GM18858 (cell line): ENCODE measurements around the gene ALPI.

Experiments used
- ATAC-seq: cut with Tn5 transposase; IDR thresholded peaks from one replicate; pipeline ENCODE4 v1.9.1; 2021; ENCODE audit not compliant: unreplicated experiment

ALPI gene

GRCh38 chr2:232495292-232495691 is 39.3 kb downstream of the ALPI start:
- ATAC-seq: no peak

DNA sequence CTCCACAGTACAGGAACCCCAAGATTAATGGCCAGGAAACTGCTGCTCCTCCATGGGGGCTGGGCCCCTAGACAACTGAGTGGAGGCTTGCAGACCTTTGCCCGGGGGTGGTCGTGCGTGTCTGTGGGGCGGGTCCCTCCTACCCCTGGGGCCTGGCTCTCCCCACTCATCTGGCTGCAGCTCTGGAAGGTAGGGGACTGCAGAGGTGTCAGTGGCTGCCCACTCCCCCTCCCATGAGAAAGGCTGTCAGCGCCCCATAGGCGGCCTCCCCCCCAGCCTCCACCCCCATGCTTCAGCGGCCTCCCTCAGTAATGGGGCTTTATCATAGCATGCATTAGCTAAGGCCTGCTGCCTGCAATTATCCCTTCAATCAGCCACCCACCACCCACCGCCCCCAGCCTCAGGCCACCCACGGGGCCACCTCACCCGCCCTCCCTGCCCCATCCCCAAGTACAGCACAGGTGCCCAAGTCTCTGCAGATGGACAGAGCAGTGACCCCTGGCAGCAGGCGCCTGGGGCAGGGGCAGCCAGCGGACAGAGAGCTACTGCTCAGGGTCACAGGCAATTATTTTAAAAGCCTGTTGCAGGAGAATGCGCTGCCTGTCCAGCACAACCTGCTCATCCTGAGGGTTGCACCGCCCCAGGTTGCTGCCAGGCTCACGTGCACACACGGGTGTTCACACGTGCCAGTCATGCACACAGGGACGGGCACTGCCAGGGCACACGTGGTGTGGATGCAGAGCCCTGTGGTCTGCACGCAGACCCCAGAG is 40.7 kb downstream of the ALPI start:
- no peak for ATAC-seq

- no peak for ATAC-seq
These were observed 41.4 kb downstream of the ALPI start for GRCh38 chr2:232497348-232497747.

DNA sequence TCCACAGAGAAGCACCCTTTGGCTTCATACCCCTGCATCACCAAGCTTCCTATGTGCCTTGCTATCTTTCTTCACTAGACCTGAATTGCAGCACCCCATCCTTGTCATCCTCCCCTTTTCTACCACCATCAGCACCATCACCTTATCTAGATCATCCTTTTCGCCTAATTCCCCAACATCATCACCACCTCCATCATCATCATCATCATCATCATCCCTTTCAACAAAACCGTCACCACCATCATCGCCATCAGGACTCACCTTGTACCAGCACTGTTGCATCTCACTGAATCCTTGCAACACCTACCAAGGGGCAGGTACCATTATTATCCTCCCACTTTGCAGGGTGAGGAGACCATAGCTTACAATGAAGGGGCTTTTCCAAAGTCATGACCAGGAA is 42.5 kb downstream of the ALPI start:
- no peak for ATAC-seq

GRCh38 chr2:232501331-232501771 is 45.4 kb downstream of the ALPI start:
- ATAC-seq: no peak

GRCh38 chr2:232501794-232502390 is 45.9 kb downstream of the ALPI start:
- ATAC-seq: no peak

- no peak for ATAC-seq
These were observed 46.6 kb downstream of the ALPI start for GRCh38 chr2:232502511-232502910.

- ATAC-seq: no peak
These were observed 47.2 kb downstream of the ALPI start for GRCh38 chr2:232502911-232503808.

- no peak for ATAC-seq
These were observed 47.9 kb downstream of the ALPI start for GRCh38 chr2:232503809-232504323.

GRCh38 chr2:232504438-232504837 is 48.5 kb downstream of the ALPI start:
- ATAC-seq: no peak

DNA sequence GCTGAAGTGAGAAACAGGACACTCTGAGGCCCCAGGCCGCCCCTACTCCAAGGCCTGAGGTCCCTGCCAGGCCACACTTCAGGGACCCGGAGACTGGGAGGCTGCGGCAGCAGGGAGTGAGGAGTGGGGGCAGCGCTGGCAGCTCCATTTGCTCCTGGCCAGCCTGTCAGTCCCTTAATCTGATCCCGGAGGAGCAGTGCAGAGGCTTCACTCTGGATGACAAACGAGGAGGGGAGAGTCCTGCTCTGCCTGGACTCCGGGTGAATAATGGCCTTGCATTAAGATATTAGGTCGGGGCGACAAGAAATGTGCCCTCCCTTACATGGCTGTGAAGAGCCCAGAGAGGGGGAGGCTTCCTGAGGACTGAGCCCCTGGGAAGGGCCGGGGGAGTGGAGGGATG is 49.9 kb downstream of the ALPI start:
- ATAC-seq: no peak

DNA sequence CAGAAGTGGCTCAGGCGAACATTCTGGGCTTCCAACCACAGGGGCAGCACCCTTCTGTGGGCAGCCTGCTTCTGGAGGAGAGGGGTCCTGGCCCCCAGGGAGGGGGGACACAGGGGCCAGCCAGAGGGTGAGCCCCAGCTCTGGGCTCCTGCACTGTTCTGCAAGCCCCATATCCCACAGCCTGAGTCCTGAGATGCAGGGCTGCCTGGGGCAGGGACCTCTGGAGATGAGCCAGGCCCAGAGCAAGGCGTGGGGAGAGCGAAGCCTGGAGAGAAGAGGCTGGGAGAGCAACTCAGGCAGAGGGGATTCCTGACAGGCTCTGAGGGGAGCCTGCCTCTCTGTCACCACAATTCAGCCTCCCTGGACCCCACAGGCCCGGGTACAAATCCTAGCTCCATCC is 50.8 kb downstream of the ALPI start:
- no peak for ATAC-seq

GRCh38 chr2:232508251-232508650 is 52.3 kb downstream of the ALPI start:
- ATAC-seq: no peak
